ENCODE data around the gene HORMAD2.

The HORMAD2 gene

DNA sequence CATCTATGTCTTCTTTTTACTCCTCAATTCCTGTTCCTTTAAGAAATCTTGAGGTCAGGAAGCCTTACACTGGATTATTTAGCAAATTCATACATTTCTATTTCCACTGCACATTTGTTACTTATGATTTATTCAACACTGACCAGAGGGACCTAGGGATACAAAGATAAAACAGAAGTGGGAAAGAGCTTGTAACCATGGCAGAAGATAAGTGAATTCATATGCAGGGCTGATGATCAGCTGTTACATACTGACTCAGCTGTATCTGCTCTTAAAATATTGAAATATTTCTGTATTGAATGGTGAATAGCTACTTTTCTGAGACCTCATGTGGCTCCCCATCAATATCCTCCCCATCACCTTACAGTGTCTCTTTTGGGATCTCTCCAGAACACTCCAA is 25.2 kb downstream of the HORMAD2 start:
- no peak for DNase-seq (ENCODE audit: low read depth in 2 of 2)

DNA sequence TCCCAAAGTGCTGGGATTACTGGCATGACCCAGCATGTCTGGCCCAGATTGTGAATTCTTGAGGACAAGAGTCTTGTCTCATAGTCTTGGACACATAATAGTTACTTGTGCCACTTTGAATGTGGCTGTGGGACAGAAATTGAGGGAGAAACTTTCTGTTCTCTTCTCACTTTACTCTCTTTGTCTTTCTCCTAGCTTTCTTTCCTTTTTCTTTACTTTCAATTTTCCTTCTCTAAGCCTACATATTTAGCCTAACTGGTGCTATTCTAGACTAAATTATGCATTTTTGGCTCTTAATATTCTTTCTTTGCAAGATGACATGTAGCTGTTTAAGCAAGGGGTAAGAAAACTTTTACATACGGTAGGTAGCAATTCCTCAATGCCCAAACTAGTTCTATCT is 33.2 kb downstream of the HORMAD2 start:
- no peak for DNase-seq (ENCODE audit: low read depth in 2 of 2)

- no peak for DNase-seq (ENCODE audit: low read depth in 2 of 2)
Observed at GRCh38 chr22:30114361-30114760, 34.1 kb downstream of the HORMAD2 start.

DNA sequence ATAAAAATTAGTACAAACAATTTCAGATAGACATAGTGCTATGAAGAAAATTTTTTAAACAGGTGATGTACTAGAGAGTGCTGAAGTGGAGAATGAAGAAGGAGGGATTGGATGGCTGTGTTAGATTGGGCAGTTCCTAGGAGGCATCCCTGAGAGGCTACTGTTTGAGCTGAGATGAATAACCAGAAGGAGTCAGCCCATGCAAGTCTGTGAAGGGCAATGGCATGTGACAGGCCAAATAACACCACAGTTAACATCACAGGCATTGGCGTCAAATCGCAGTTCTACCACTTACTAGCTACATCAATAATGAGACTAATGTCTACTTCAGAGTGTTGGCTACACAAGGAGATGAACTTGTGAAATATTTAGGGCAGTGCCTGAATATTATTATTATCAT is 35.4 kb downstream of the HORMAD2 start:
- DNase-seq (ENCODE audit: low read depth in 2 of 2), result no peak

DNA sequence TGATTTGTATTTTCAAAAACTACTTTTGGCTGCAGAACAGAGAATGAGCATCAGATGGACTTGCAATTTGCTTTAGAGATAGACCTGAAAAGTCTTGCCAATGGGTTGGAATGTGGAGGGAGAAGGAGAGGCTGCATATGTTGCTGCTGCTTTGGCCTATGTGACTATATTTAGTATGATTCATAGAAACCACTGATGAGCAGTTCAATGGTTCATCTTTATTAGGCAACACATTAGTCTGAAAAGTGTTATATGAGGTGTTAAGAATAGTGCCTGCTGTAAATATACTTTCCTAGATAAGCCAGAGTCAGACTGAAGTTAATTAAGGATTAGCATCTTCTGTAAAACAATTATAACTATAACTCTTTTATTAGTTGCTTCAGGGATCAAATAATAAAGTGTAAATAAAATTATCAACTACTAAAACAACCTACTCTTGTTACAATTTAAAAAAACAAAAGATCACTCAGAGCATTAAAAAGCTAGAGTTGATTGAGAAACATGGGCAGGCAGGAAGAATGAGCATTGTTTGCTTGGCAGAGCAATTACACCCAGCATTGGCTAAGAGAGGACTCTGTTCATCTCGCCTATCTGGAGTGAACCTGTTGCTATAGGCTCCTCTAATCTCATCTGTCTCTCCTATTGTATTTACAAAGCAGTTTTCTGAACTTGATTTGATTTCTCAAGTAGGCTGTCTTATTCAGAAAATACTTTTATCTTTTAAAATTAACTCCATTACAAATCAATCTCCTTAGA is 36.3 kb downstream of the HORMAD2 start:
- DNase-seq (ENCODE audit: low read depth in 2 of 2), result peak; percentile 27 to 40

GRCh38 chr22:30117256-30117655 is 37.0 kb downstream of the HORMAD2 start:
- no peak for DNase-seq (ENCODE audit: low read depth in 2 of 2)

DNA sequence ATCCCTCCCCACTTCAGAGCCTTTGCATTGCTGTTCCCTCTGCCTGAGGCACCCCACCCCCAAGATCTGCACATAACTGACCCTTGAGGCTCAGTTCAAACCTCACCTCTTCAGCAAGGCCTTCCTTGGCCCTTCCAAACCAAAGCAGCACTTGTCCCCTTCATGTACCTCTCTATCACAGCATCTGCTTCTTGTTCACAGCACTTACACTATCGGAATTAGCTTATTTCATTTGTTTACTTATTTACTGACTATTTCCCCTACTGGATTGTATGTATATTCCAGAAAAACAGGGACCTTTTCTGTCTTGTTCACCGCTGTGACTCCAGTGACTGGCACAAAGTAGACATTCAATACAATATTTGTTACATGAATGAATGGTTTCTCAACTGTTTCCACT is 38.0 kb downstream of the HORMAD2 start:
- no peak for DNase-seq (ENCODE audit: low read depth in 2 of 2)

DNA sequence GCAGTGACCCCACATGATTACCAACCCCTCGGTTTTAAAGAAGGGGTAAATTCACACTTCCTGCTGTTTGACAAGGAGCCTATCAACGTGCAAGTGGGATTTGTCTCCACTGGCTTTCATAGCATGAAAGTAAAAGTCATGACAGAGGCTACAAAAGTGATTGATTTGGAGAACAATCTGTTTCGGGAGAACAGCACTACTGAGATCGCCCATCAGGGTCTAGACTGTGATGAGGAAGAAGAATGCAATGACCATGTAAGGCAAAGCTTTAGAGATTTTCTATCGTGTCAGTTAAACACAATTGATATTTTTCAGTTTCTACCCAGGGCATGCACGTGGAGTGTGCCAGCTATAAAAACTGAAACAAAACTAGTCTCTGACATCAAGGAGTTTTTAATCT is 41.7 kb downstream of the HORMAD2 start:
- DNase-seq (ENCODE audit: low read depth in 2 of 2), result no peak

GRCh38 chr22:30123463-30123862 is 43.2 kb downstream of the HORMAD2 start:
- DNase-seq (ENCODE audit: low read depth in 2 of 2), result no peak

DNA sequence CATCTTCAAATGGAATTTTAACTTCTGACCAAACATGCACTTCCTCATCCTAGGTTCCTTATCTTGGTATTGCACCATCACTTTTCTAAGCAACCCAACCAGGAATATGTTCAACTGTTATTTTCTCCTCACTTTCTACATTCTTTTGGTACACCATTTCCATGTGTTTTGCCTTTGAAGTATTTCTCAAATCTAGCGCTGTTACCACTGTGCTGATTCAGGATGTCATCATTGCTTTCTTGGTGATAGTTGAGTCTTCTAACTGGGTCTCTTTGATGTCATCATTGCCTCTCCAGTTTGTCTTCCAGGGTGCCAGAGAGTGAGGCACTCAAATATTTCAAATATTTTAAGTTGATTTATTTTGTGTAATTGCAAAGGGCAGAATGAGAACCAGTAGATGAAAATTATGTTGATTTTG is 47.5 kb downstream of the HORMAD2 start:
- DNase-seq (ENCODE audit: low read depth in 2 of 2), result peak; percentile 16 to 28

DNA sequence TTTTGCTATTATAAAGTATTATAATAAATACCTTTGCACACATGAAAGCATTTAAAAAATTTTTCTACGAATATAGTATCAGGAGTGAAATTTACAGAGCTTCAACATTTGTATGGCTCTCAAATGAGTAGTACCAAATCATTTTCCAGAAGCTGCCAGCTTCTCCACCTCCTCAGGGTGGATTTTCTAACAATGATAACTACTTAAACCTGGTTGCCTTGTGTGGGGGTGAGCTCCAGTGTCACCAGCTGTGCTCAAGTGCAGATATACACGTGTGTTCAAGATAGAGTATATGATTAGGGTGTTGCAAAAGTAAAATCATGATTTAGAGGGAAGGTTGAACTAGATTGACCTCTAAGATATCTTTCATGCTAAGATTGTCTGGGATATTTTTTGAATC is 48.2 kb downstream of the HORMAD2 start:
- no peak for DNase-seq (ENCODE audit: low read depth in 2 of 2)

DNA sequence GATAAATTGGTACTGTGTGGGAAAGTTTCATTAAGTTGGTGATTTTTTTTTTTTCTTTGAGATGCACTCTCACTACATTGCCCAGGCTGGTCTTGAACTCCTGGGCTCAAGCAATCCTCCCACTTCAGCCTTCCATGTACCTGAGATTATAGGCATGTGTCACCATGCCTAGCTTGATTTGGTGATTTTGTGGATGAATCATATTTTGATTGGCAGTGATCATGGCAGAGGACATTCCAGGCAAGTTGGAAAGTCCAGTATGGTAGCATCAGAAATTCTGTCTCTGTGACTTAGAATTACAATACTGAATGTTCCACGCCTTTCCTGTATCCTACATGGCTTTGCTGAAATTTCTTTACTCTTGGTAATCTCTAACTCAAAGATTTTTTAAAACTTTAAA is 49.4 kb downstream of the HORMAD2 start:
- no peak for DNase-seq (ENCODE audit: low read depth in 2 of 2)

- DNase-seq (ENCODE audit: low read depth in 2 of 2), result no peak
Observed at GRCh38 chr22:30132290-30132996, 52.2 kb downstream of the HORMAD2 start.

DNA sequence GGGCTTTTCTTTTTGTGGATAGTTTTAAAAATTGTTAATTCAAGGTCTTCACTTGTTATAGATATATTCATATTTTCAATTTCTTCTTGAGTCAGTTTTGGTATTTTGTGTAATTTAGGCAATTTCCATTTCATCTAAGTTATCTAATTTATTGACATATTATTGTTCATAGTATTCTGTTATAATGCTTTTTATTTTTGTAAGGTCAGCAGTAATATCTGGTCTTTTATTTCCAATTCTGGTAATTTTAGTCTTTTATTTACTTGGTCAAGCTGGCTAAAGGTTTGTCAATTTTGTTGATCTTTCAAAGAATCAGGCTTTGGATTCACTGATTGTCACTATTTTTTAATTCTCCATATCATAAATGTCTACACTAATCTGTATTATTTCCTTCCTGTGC is 60.1 kb downstream of the HORMAD2 start:
- no peak for DNase-seq (ENCODE audit: low read depth in 2 of 2)

- no peak for DNase-seq (ENCODE audit: low read depth in 2 of 2)
Observed at GRCh38 chr22:30143265-30143664, 63.0 kb downstream of the HORMAD2 start.

GRCh38 chr22:30144391-30144790 is 64.1 kb downstream of the HORMAD2 start:
- DNase-seq (ENCODE audit: low read depth in 2 of 2), result no peak

- no peak for DNase-seq (ENCODE audit: low read depth in 2 of 2)
Observed at GRCh38 chr22:30150212-30150611, 69.9 kb downstream of the HORMAD2 start.

DNA sequence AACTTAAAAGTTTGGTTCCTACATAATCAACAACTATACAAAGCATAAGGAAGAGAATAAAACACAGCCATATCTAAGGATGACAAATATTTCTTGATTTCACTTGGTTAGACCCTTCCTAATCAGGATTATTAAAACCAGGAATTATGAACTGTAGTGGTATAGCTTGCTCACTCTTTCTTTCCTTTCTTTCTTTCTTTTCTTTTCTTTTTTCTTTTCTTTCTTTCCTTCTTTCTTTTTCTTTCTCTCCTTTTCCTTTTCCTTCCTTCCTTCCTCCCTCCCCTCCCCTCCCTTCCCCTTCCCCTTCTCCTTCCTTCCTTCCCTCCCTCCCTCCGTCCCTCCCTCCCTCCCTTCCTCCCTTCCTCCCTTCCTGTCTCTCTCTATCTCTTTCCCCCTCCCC is 78.0 kb downstream of the HORMAD2 start:
- DNase-seq (ENCODE audit: low read depth in 2 of 2), result no peak

DNA sequence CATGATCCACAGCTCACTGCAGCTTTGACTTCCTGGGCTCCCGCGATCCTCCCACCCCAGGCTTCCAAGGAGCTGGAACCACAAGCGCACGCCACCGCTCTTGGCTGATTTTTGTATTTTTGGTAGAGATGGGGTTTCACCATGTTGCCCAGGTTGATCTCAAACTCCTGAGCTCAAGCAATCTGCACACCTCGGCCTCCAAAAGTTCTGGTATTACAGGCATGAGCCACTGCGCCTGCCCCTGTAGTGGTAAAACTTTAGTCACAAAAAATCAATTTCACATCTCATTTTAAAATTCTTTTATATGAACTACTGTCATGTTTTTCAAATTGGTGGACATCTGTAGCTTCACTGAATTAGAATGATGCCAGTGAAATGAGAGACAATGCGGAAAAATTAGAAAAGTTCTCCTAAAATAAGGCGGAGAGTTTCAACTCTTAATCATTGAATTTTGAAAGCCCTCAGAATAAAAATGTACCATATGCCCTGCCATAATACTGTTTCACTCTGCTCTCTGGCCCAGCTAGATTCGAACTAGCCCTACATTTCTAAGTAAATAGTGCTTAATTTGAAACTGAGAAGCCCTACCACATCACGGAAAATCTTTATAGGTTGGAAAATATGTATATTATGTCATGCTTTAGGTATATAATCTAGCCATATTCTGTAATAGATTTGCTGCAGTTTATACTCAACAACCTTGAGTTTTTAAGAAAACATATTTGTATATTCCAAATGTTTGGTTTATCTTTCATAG is 78.7 kb downstream of the HORMAD2 start:
- no peak for DNase-seq (ENCODE audit: low read depth in 2 of 2)

- DNase-seq (ENCODE audit: low read depth in 2 of 2), result peak; percentile 31 to 42
Observed at GRCh38 chr22:30159561-30160353, 79.5 kb downstream of the HORMAD2 start.

- DNase-seq (ENCODE audit: low read depth in 2 of 2), result no peak
Observed at GRCh38 chr22:30161051-30161469, 80.8 kb downstream of the HORMAD2 start.

GRCh38 chr22:30167296-30167695 is 87.0 kb downstream of the HORMAD2 start:
- DNase-seq (ENCODE audit: low read depth in 2 of 2), result no peak
